HG03108 (cell line): ENCODE measurements around the gene GFM1.
A peak's percentile ranks its signal among the peaks of the same experiment; 100 is the strongest.
"Not testable (repeated sequence)": the region's sequence is repeated elsewhere in the genome, so short reads cannot be mapped to it uniquely, and the experiment has no call there.

Experiments used
- ATAC-seq: cut with Tn5 transposase; IDR thresholded peaks from one replicate; pipeline ENCODE4 v1.9.1; 2021; ENCODE audit warnings: moderate library complexity; ENCODE audit not compliant: unreplicated experiment

Gene GFM1

GRCh38 chr3:158672215-158673176 lies 28.2 kb downstream of the GFM1 start, which contains the start of gene LXN:
LXN (minus strand) TSS chr3:158672648; CDS start chr3:158672478, 170 bp downstream.
- ATAC-seq: peak; percentile 100

DNA sequence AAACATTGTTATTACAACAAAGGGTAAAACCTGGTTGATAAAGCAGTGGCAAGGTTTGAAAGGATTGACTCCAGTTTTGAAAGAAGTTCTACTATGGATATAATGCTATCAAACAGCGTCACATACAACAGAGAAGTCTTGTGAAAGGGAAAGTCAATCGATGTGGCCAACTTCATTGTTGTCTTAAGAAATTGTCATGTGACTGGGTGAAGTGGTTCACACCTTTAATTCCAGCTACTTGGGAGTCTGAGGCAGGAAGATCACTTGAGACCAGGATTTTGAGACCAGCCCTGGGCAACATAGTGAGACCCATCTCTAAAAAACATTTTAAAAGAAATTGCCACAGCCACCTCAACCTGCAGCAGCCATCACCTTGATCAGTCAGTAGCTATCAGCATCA lies 34.4 kb downstream of the GFM1 start:
- ATAC-seq: no peak

DNA sequence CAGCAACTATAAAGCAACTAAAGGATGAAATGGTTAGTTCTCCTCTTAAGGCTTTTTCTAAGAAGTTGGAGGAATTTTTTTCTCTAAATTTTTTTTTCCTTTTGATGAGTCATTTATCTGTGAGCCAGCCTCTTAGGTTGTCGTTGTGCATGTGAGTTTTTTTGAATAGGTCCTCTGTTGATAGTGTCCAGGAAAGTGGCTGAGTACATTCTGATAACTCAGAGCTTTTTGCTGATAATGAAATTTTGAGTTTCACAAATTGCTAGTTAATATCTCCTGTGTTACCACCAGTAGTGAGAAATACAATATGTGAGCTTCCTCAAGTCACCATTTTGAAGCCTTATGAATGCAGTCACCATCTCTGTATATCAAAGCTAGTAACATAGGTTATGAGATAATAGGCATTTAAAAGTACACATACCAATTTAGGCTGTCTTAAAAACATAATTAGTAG lies 35.2 kb downstream of the GFM1 start:
- no peak for ATAC-seq

DNA sequence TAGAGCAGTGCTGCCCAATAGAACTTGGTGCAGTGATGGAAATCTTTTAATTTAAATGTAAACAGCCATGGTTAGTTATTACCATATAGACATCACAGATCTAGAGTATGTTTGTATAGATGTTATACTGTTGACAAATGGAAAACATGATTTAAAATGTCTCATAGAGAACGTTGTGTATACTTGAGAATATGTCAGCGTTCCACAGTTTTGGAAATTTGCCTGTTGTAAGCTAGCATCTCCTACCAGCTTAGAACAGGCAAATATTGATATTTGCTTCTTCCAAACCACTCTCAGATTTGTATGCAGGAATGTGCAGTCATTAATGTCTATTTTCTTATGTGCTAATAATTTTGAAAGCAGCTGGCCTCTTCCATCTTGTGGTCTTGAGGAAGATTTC lies 36.5 kb downstream of the GFM1 start:
- no peak for ATAC-seq

DNA sequence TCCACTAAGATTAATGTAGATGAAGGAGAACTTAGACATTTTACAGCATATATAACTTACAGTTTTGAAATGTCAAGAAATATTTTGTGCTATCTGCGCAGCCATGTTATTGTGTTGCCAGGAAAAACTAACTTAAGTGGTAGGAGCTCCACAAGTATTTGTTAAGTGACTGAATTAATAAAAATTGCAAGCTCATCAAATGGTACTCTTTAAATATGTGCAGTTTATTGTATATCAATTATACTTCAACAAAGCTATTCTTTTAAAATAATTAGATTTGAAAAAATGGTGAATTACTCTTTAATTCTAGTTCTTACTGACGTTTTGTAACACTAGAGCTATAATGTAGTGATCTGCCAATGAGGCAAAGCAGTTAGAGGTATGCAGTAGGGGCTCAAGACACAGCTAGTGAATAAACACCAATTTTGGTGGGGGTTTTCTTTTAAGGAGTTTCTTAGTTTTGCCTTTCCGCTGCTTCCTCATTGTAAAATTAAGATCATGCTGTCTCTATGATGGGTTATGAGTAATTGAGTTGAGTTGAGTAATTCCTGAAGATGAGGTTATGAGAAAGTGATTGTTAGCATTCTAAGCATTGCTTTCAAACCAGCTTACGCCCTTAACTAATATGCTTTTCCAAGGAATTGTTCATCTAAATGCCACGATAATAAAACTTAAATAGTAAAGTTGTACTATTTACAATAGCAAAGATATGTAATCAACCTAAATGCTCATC lies 39.1 kb downstream of the GFM1 start:
- ATAC-seq: no peak

DNA sequence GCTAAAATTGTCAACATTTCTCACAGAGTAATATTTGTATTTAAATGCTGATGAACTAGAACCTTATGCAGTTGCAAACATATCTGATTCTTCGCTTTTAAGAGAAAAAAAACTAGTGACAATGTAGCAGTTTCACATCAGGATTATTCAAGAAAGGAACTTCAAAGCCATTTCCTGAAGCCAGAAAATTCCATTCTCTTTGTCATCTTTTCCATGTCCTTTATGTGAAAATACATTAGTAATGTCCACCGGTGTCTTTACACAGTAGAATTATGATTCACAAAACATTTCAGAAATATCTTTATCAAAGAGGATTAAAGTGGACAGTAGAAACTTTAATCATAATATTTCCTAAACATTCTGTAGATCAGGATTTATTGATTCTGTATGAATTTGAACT lies 40.8 kb downstream of the GFM1 start:
- ATAC-seq: no peak

DNA sequence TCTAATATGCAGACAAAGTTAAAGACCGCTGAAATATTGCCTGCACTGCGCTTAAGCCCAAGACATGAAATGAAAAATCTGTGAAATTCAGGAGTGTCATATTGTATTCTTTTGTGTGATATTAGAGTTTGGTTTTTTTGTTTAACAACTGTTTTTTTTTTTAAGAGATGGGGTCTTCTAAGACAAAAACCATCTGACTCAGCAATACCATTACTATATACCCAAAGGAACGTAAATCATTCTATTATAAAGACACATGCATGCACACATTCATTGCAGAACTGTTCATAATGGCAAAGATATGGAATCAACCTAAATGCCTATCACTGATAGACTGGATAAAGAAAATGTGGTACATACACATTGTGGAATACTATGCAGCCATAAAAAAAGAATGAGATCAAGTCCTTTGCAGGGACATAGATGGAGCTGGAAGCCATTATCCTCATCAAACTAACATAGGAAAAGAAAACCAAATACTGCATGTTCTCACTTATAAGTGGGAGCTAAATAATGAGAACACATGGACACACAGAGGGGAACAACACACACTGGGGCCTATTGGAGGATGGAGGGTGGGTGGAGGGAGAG lies 49.6 kb downstream of the GFM1 start:
- ATAC-seq: not testable (repeated sequence)

DNA sequence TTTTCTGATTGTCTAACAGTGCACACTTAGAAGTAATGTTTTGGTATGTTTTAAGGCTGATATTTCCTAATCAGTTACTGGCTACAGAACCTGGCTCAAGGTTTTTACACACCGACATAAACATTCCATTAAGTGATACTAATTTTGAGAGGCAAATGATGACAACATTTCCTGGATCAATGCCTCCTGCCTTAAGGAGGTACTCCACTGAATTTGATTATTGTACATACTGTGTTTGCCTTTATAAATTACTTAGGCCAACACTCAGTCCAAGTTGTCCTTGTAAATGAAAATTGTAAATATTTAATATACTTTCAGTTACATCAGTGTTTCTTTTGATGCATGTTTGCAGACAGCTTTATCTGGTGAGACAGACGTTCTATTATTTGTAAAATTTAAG lies 52.3 kb downstream of the GFM1 start:
- no peak for ATAC-seq

- ATAC-seq: no peak
Observed at GRCh38 chr3:158700559-158700958, 56.2 kb downstream of the GFM1 start.

- ATAC-seq: no peak
Observed at GRCh38 chr3:158701420-158702065, 57.2 kb downstream of the GFM1 start.

GRCh38 chr3:158702815-158703481 lies 58.6 kb downstream of the GFM1 start:
- no peak for ATAC-seq

DNA sequence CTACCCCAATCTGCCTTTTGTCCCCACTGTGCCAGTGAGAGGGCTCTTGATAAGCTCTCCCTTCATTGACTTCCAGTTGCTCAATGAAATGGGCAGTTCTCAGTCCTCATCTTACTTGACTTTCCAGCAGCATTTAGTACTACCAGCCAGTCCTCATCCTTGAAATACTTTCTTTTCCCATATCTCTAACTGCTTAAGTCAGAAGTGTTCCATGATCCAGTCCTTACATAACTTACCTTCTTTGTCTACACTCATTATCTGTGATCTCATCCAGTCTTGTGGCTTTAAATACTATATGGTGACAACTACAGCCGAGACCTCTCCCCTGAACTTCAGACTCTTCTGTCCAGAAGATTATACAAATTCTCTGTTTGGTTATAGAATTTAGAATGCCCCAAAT lies 59.2 kb downstream of the GFM1 start:
- ATAC-seq: no peak

GRCh38 chr3:158709666-158710083 lies 65.3 kb downstream of the GFM1 start:
- no peak for ATAC-seq

- no peak for ATAC-seq
Observed at GRCh38 chr3:158710601-158711000, 66.3 kb downstream of the GFM1 start.

DNA sequence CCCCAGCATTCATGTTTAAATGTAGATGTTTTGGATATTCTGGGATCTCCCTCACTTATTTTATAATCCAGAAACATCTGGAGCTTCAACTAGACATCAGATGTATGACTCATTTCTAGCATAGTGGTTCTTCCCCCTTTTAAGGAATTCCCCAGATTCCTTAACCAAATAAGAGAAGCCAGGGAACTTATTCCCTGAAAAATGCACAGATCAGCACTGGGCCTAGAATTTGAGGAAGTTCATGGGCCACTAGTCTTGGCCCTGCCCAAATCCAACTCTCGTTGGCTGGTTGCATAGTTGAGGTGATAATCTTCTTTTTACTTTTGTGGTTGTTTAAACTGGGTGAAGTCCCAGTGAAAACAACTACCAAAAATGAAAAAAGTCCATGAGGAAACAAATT lies 67.6 kb downstream of the GFM1 start:
- ATAC-seq: peak; percentile 40

GRCh38 chr3:158712443-158712842 lies 68.1 kb downstream of the GFM1 start:
- ATAC-seq: no peak

DNA sequence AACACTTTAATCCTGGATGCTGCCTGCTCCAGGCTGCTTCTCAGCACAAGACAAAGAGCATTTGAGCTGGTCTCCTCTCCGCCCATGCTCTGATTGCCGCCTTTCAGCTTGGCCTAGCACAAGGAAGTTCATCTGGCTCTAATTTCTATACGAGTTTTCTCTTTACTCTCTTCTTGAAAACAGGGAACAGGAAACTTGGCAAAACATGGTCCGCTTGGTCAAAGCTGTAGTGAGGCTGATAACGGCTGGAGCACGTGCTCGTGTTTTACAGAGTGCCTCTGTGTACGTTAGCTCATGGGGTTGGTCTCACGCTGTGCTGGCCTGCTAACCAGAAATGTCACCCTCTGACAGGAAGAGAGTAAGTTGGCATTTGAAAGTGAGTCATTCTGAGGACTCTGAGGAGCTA lies 68.8 kb downstream of the GFM1 start:
- ATAC-seq: no peak

DNA sequence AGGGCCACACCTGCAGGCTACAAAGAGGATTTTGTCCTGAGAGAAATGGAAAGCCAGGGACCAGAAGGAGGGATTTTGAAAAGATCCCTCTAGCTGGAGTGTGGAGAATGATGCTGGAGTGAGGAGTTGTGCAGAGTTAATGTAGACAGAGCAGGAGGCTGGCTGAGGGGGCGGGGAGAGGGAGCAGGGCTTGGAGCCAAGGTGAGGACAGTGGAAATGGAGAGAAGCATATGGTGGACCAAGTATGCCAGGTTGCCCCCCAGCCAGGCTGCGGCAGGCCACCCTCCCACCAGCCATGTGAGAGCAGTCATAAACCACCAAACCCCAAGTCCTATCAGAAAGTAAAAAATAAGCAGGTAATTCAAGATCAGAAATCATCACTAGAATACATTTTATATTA lies 73.2 kb downstream of the GFM1 start:
- no peak for ATAC-seq

DNA sequence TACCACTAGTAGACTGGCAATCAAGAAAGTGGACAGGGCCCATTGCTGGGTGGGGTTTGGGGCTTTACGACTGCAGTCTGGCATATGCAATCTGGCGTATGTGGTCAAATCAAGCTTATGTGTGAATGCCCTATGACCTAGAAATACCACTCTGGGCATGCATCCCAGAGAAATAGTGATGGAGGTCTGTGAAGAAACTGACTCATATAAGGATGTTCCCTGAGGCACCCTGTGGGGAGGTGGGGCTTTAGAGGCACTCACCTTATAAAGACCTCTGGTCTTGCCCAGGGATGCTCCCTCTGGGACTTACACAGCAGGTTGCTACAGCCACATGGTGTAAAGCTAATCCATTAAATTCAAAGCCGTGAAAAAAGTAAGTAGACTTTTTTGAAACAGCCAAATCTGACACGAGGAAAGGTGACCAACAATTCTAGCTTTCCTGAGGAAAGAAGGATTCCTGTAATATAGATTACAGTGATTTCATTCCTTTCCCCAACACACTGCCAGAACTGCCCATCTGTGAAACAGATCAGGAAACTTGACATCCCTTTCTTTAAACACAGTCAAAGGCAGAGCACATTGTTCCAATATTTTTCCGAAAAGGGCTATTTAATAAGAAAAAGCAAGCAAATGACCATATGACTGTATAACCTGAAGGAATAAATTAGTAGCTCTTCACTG lies 74.3 kb downstream of the GFM1 start:
- no peak for ATAC-seq

DNA sequence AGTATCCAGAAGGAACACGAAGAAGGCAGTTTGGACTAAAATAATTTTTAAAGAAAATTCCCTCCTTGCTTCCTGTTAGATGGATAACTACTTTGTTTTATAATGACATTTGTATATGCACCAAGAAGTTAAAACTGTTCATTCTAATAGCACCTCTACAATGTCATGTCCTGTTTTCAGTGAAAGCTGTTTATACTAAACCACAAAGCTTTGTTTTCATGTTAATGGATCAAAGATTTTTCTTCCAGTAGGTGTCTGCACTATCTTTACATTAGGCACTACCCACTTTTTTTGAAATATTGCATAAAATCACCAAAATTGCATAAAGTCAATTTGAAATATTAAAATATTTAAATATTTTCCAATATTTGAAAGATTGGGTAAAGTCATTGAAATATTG lies 77.8 kb downstream of the GFM1 start:
- ATAC-seq: no peak
